ENCODE measurements around the gene DZIP3.
A peak's percentile ranks its signal among the peaks of the same experiment; 100 is the strongest.

Gene DZIP3

DNA sequence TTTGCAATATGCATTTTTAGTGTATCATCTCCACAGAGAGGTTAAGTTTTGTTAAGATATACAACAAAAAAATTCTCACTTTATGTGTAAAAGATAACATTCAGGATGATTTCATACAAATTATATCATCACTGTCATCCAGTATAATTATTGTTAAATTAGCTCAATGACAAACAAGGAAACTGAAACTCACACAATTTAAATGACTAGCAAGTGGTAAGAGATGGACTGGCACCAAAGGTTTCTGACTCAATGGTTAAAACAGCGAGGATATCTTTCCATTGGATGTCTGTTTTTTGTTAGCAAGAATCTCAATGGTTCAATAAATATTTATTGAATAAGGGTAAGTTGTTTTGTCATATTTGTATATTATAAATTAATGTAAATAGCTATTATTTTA is 22.9 kb upstream of the DZIP3 start:
- no peak for TF ChIP-seq JUND (IDR thresholded peaks at IDR 0.05; ENCODE audit: low read depth)
- in situ Hi-C loops (cut with HindIII; ENCODE audit: low pct_unique_long_range_greater_than_20kb, low sequenced_read_pairs): no loop called here
- DNase-seq (ENCODE audit: low read depth in 1 of 2, low spot score in 1 of 2): no peak

DNA sequence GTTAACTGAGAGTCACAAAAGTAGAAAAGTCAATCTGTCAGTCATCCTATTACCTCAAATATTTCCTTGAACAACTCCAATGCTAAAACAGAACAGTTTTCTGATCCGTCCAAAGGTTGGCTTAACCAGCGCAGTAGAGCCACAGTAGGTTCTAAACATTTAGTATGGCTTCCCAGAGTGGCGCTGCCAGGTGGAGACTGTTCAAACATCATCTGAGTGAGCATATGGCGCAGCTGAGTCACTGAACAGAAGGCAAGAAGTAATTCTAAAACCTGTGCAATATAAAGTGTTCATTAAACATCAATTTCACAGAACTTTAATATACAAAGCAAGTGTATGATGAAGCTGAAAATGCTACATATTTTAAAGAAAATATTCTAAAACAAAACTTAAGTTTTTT is 20.2 kb upstream of the DZIP3 start:
- no peak for TF ChIP-seq JUND (IDR thresholded peaks at IDR 0.05; ENCODE audit: low read depth)
- no peak for DNase-seq (ENCODE audit: low read depth in 1 of 2, low spot score in 1 of 2)
- in situ Hi-C loops (cut with HindIII; ENCODE audit: low pct_unique_long_range_greater_than_20kb, low sequenced_read_pairs): no loop called here

DNA sequence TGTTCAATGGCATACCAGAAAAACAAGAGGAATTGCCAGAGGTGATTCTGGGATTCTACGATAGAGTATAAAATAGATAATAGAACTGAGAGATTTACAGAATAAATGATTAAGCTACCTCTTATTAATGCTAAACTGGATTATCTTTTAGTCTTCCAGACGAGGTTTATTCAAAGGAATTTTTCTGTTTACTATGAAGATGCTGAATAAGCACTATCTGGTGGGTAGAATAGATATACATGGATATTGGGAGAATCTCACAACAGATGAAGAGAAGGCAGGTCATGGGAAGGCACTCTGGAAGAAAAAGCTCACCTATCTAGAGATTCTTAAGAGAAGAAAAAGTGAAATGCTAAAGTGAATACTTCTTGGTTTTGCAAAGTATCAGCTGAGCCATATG is 11.5 kb upstream of the DZIP3 start:
- no peak for DNase-seq (ENCODE audit: low read depth in 1 of 2, low spot score in 1 of 2)
- TF ChIP-seq JUND (IDR thresholded peaks at IDR 0.05; ENCODE audit: low read depth): no peak
- in situ Hi-C loops (cut with HindIII; ENCODE audit: low pct_unique_long_range_greater_than_20kb, low sequenced_read_pairs): no loop called here

DNA sequence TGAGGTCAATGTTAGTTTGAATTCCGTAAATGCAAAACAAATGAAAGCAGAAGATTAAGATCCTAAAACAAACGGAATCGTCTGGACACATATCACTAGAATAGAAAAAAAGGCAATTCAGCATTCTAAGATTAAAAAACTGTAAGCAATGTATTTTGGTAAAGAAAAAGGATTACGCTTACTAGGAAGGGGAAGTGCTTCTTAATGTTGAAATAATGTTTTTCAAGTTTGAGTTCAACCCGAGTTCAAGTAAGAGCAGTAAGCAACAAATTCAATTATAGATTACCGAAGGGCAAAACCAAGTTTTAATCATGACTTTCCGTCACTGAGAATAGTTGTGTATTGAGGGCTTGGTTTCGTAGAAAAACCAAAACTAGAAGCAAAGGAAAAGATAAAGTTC is 921 bp upstream of the DZIP3 start:
- TF ChIP-seq JUND (IDR thresholded peaks at IDR 0.05; ENCODE audit: low read depth): no peak
- DNase-seq (ENCODE audit: low read depth in 1 of 2, low spot score in 1 of 2): no peak
- in situ Hi-C loops (cut with HindIII; ENCODE audit: low pct_unique_long_range_greater_than_20kb, low sequenced_read_pairs): no loop called here

DNA sequence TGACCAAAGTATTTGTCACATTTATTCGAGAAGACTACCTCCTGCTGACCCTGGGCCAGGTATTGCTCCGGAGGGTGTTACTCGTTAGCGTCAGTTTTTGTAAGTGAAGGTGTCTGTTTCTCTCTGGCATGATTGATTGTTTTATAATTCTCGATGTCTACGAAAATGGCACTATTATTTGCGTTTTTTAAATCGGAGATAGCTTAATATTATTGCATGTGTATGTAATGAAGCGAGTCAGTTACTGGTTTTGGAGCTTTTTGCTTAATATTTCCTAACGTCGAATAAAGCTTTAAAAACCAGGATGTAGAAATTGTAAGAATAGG is 439 bp downstream of the DZIP3 start:
- in situ Hi-C loops (cut with HindIII; ENCODE audit: low pct_unique_long_range_greater_than_20kb, low sequenced_read_pairs): no loop called here
- no peak for TF ChIP-seq JUND (IDR thresholded peaks at IDR 0.05; ENCODE audit: low read depth)
- DNase-seq (ENCODE audit: low read depth in 1 of 2, low spot score in 1 of 2): no peak

DNA sequence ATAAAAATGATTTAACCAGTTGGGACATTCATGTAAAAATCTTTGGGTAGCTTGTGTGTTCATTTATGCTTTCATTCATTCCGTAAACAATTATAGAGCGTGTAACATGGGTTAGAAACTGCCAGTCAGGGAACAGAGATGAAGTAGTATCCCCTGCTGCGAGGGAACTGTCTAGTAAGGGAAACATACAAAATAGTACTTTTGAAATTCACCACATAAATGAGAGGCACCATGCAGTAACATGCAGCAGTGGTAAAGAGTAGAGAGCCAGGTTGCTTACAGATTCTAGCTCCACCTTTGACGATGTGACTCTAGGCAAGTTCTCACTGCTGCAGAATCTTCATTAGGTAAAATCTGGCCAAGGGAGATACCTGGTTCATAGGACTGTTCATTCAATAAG is 938 bp downstream of the DZIP3 start:
- DNase-seq (ENCODE audit: low read depth in 1 of 2, low spot score in 1 of 2): no peak
- in situ Hi-C loops (cut with HindIII; ENCODE audit: low pct_unique_long_range_greater_than_20kb, low sequenced_read_pairs): no loop called here
- TF ChIP-seq JUND (IDR thresholded peaks at IDR 0.05; ENCODE audit: low read depth): no peak

DNA sequence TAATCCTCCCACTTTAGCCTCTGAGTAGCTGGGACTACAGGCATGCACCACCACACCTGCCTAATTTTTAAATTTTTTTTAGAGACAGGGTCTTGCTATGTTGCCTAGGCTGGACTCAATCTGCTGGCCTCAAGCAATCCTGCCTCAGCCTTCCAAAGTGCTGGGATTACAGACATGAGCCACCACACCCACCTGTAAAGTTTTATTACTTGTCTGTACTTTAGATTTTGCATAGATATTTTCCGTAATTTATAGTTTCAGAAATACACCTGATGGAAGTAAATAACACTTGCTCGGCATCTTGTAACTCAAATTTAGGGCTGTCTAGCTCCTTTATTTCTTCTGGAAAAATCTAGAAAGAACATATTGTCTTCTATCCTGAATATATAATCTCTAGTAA is 5.8 kb downstream of the DZIP3 start:
- no peak for DNase-seq (ENCODE audit: low read depth in 1 of 2, low spot score in 1 of 2)
- in situ Hi-C loops (cut with HindIII; ENCODE audit: low pct_unique_long_range_greater_than_20kb, low sequenced_read_pairs): no loop called here
- no peak for TF ChIP-seq JUND (IDR thresholded peaks at IDR 0.05; ENCODE audit: low read depth)

DNA sequence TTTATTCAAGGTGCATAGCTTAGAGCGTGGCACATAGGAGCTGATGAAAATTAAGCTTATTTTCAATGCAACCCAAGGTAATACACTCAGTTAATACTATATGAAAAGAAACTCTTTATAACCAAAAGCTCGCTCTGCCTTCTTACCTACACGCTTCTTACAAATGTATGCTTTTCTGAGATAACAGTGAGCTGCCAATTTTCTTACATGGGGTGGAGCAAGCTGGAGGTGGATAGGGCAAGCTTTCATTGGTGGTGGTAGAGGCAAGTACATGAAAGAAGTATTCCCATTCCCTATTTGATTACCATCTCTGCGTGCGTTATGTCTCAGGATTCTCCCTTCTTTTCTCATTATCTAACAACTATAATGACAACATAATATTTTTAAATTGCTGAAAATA is 8.9 kb downstream of the DZIP3 start:
- in situ Hi-C loops (cut with HindIII; ENCODE audit: low pct_unique_long_range_greater_than_20kb, low sequenced_read_pairs): no loop called here
- TF ChIP-seq JUND (IDR thresholded peaks at IDR 0.05; ENCODE audit: low read depth): no peak
- DNase-seq (ENCODE audit: low read depth in 1 of 2, low spot score in 1 of 2): no peak

DNA sequence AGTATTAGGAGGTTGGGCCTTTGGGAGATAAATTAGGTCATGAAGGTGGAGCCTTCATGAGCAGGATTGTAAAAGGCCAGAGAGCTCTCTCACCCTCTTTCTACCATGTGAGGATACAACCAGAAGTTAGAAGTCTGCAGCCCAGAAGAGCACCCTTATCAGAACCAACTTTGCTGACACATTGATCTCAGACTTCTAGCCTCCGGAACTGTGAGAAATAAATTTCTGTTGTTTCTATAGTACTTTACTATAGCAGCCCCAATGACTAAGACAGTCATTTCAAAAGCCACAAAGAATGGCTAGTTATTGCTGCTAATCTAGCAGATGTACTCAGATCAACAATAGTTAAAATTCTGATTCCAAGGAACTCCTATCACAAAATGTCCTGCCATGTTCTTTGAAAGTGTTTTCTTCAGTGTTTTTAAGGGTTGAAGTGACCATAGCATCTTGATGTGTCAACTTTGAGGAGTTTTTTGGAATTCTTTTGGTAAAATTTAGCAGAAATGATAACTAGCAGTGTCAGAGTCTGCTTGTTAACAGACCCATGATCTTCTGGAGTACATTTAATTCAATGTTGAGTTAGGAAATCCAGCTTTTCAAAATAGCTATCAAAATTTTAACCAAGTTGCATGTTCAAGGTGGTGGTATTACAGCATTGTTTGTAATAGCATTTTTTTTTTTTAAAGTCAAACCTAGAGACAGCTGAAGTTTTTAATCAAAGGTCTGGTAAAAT is 10.3 kb downstream of the DZIP3 start:
- in situ Hi-C loops (cut with HindIII; ENCODE audit: low pct_unique_long_range_greater_than_20kb, low sequenced_read_pairs): no loop called here

DNA sequence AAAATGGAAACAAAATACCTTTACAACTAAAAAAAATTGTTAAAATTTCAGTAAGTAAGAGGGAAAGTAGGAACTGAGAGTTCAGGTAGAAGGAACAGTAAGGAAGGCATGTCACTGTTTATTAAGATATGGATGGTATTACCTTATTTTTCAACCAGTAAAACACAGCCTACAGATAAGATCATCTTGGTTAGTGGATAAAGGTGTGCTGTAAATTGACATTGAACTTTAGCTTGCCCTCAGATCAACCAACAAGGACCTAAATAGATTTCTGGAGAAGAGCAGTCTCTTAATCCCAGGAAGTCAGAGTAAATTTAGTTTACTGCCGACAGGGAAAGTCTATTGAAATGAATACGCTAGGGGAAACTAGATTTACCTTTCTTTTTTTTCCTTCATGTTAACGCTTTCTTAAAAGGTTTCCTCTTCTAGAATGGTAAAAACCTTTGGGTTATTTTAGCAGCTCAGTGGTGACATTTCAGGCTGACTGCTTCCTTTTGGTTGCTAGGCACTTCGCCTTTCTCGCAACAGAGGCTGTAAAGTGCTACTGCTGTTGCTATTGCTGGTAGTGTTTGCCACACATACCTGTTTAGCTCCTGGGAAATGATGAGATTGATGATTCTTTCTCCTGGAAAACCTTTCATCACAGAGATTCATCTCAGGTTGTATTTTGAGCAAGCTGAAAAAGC is 12.9 kb downstream of the DZIP3 start:
- DNase-seq (ENCODE audit: low read depth in 1 of 2, low spot score in 1 of 2): peak in 1 of 2 experiments; percentile 12
- TF ChIP-seq JUND (IDR thresholded peaks at IDR 0.05; ENCODE audit: low read depth): no peak
- in situ Hi-C loops (cut with HindIII; ENCODE audit: low pct_unique_long_range_greater_than_20kb, low sequenced_read_pairs): no loop called here

More for the DNA sequence above, 10.3 kb downstream of the DZIP3 start:
- no peak for TF ChIP-seq JUND (IDR thresholded peaks at IDR 0.05; ENCODE audit: low read depth)
- DNase-seq (ENCODE audit: low read depth in 1 of 2, low spot score in 1 of 2): no peak

DNA sequence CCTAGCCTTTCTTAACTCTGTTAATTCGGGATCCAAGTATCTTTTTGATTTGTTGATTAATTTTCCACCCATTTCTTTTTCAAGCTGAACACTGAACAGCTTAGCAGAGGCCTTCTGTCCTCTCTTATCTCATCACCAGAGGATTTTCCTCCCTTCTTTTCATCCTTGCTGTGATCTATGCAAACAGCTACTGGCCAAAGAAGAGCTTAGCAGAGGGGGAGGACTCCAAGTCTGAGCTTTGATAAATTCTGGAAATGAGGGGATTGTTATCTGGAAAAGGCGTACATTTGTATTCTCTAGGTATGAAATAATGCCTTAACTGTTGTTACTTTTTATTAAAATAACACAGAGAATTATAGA is 13.4 kb downstream of the DZIP3 start:
- in situ Hi-C loops (cut with HindIII; ENCODE audit: low pct_unique_long_range_greater_than_20kb, low sequenced_read_pairs): no loop called here
- TF ChIP-seq JUND (IDR thresholded peaks at IDR 0.05; ENCODE audit: low read depth): no peak
- DNase-seq (ENCODE audit: low read depth in 1 of 2, low spot score in 1 of 2): no peak

DNA sequence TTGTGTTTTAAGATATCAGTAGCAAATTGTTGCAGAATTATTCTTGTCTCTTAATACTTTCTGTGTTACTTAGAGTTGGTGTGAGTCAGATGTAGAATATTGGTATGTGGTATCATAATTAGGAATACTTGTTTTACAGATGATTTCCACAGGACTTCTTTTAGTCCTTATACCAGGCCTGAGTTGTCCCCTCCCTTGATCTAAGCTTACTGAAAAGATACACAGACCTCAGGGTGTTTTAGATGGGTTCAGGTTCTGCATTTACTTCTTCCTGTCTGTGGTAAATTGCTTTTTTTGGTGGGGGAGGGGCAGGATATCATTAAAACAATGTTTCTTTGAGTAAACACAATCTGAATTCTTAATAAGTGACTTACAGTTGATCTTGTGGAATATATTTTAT is 14.2 kb downstream of the DZIP3 start:
- DNase-seq (ENCODE audit: low read depth in 1 of 2, low spot score in 1 of 2): no peak
- TF ChIP-seq JUND (IDR thresholded peaks at IDR 0.05; ENCODE audit: low read depth): no peak
- in situ Hi-C loops (cut with HindIII; ENCODE audit: low pct_unique_long_range_greater_than_20kb, low sequenced_read_pairs): no loop called here

DNA sequence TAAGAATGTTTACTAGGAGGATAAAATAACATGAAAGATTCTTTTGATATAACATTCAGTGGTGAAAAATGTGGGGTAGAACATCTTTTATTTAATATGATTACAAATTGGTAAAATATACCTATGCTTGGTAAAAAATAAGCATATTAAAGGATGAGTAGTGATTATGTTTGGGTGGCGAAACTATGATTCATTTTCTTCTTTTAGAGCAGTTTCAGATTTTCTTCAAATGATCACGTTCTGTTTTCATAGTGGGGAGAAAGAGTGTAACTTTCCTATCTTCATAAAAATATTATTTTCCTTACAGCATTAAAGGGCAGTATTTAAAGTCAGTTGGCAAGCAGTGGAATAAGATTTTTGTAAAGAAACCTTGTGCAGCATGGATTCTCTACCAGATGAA is 15.5 kb downstream of the DZIP3 start:
- in situ Hi-C loops (cut with HindIII; ENCODE audit: low pct_unique_long_range_greater_than_20kb, low sequenced_read_pairs): no loop called here
- DNase-seq (ENCODE audit: low read depth in 1 of 2, low spot score in 1 of 2): no peak
- TF ChIP-seq JUND (IDR thresholded peaks at IDR 0.05; ENCODE audit: low read depth): no peak

DNA sequence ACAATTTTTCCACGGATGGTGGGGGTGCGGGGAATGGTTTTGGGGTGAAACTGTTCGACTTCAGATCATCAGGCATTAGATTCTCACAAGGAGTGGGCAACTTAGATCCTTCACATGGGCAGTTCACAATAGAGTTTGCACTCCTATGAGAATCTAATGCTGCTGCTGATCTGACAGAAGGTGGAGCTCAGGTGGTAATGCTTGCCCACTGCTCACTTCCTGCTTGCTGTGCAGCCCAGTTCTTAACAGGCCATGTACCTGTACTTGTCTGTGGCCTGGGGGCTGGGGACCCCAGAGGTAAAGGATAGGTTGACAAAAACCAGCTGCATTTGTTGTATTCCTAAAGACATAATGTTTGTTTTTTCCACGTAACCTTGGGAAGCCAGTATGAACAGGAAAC is 16.0 kb downstream of the DZIP3 start:
- in situ Hi-C loops (cut with HindIII; ENCODE audit: low pct_unique_long_range_greater_than_20kb, low sequenced_read_pairs): no loop called here
- DNase-seq (ENCODE audit: low read depth in 1 of 2, low spot score in 1 of 2): no peak

More for the DNA sequence above, 16.0 kb downstream of the DZIP3 start:
- TF ChIP-seq JUND (IDR thresholded peaks at IDR 0.05; ENCODE audit: low read depth): no peak

All from T47D (cell line).